ENCODE measurements around the gene NTN1.

NTN1 gene

GRCh38 chr17:8976638-8977037 lies 44.7 kb upstream of the NTN1 start:
- Histone ChIP-seq H3K4me3 (ENCODE audit: low read depth, low read length) (no peak overlapping the region), H3K36me3 (ENCODE audit: control insufficient read depth in 2 of 2, insufficient read depth in 1 of 2, low read length in 2 of 2) (no peaks in the 10 kb centered on the region), H3K9me3 (ENCODE audit: control insufficient read depth, insufficient read depth, low read depth, low read length) (no peaks in the 10 kb centered on the region), H3K27ac (ENCODE audit: extremely low read depth, low read depth, low read length) (no peak overlapping the region), H3K4me1 (ENCODE audit: control insufficient read depth, insufficient read depth, low read length) (peaks cover 6% of the 10 kb centered on the region; the same call in 1 of the 2 replicates)
- TF ChIP-seq ZNF707 (tag by site-specific recombination; IDR thresholded peaks at IDR 0.05) (no peak), ZSCAN23 (tag by site-specific recombination; IDR thresholded peaks at IDR 0.05) (no peak), ZNF140 (tag by site-specific recombination; IDR thresholded peaks at IDR 0.05) (no peak), ZNF350 (tag by site-specific recombination; IDR thresholded peaks at IDR 0.05) (no peak), PRDM4 (tag by site-specific recombination; IDR thresholded peaks at IDR 0.05) (no peak), PRDM6 (tag by site-specific recombination; IDR thresholded peaks at IDR 0.05) (peak; percentile 81), ZBTB44 (tag by site-specific recombination; IDR thresholded peaks at IDR 0.05) (peak; percentile 28; the same call in 1 of the 2 replicates), SALL2 (tag by site-specific recombination; IDR thresholded peaks at IDR 0.05; ENCODE audit: borderline replicate concordance) (no peak), ZNF560 (tag by site-specific recombination; IDR thresholded peaks at IDR 0.05; ENCODE audit: borderline replicate concordance) (no peak), GLIS1 (tag by site-specific recombination; IDR thresholded peaks at IDR 0.05) (peak; percentile 40; the same call in 1 of the 2 replicates), ZNF174 (tag by site-specific recombination; IDR thresholded peaks at IDR 0.05) (no peak), ZNF155 (tag by site-specific recombination; IDR thresholded peaks at IDR 0.05) (no peak), ZNF571 (tag by site-specific recombination; IDR thresholded peaks at IDR 0.05) (no peak), SP7 (tag by site-specific recombination; IDR thresholded peaks at IDR 0.05) (peak; percentile 88), ZNF398 (tag by site-specific recombination; IDR thresholded peaks at IDR 0.05) (no peak), ZBTB17 (tag by site-specific recombination; IDR thresholded peaks at IDR 0.05) (0 out of 2 replicates have a peak, but pooled peaks have one; percentile 36), ZNF366 (tag by site-specific recombination; conservative IDR thresholded peaks at IDR 0.05) (0 out of 2 replicates have a peak, but pooled peaks have one; percentile 39)
- POLR2A ChIA-PET = no interaction called here
- CTCF ChIA-PET = interaction anchor here (0.6 to 1.3 kb wide), 5 partner anchors 15 to 593 kb away, joined by 3 to 6 read pairs (median 4); no protein-coding TSS in a partner anchor

GRCh38 chr17:8979715-8980114 lies 41.6 kb upstream of the NTN1 start:
- TF ChIP-seq MYNN (tag by site-specific recombination; IDR thresholded peaks at IDR 0.05; ENCODE audit: borderline replicate concordance) = no peak
- TF ChIP-seq KLF10 (tag by site-specific recombination; IDR thresholded peaks at IDR 0.05) = no peak
- no peak for TF ChIP-seq ZNF791 (tag by site-specific recombination; IDR thresholded peaks at IDR 0.05)
- TF ChIP-seq ZBTB8A (tag by site-specific recombination; IDR thresholded peaks at IDR 0.05) = no peak
- no peak for TF ChIP-seq ZNF658 (tag by site-specific recombination; IDR thresholded peaks at IDR 0.05)
- TF ChIP-seq KLF1 (tag by site-specific recombination; IDR thresholded peaks at IDR 0.05) = no peak
- TF ChIP-seq ZSCAN16 (tag by site-specific recombination; IDR thresholded peaks at IDR 0.05) = no peak
- TF ChIP-seq ZBTB26 (tag by site-specific recombination; optimal IDR thresholded peaks at IDR 0.05) = no peak
- peaks cover 6% of the 10 kb centered on the region; the same call in 1 of the 2 replicates for H3K4me1 ChIP-seq (ENCODE audit: control insufficient read depth, insufficient read depth, low read length)

More at GRCh38 chr17:8979715-8980114, 41.6 kb upstream of the NTN1 start:
- no peak overlapping the region for H3K4me3 ChIP-seq (ENCODE audit: low read depth, low read length)
- ChIA-PET POLR2A (no interaction called here), CTCF (interaction anchor here (0.7 kb wide), 1 partner anchor 18 kb away, joined by 4 read pairs; no protein-coding TSS in a partner anchor)
- H3K27ac ChIP-seq (ENCODE audit: extremely low read depth, low read depth, low read length) = no peak overlapping the region
- H3K9me3 ChIP-seq (ENCODE audit: control insufficient read depth, insufficient read depth, low read depth, low read length) = no peaks in the 10 kb centered on the region
- no peaks in the 10 kb centered on the region for H3K36me3 ChIP-seq (ENCODE audit: control insufficient read depth in 2 of 2, insufficient read depth in 1 of 2, low read length in 2 of 2)

Measured in HEK293 (cell line).